T47D (cell line): ENCODE measurements around the gene MCM8.
A peak's percentile ranks its signal among the peaks of the same experiment; 100 is the strongest.

Experiments used
- DNase-seq, 2 experiments: peaks; one replicate each; pipeline versions ENCODE4 v3.0.0 to v3.0.0-alpha.2; 2011 to 2012; ENCODE audit warnings: low read depth in 1 of 2, low spot score in 1 of 2
- JUND ChIP-seq: IDR thresholded peaks from 2 replicates; pipeline ENCODE4 v1.6.1; 2012; ENCODE audit warnings: low read depth
- in situ Hi-C: cut with HindIII; loops from 2 replicates; pipeline ENCODE4 v1.10.0; 2016; ENCODE audit warnings: low sequenced_read_pairs, low pct_unique_long_range_greater_than_20kb

The MCM8 gene

DNA sequence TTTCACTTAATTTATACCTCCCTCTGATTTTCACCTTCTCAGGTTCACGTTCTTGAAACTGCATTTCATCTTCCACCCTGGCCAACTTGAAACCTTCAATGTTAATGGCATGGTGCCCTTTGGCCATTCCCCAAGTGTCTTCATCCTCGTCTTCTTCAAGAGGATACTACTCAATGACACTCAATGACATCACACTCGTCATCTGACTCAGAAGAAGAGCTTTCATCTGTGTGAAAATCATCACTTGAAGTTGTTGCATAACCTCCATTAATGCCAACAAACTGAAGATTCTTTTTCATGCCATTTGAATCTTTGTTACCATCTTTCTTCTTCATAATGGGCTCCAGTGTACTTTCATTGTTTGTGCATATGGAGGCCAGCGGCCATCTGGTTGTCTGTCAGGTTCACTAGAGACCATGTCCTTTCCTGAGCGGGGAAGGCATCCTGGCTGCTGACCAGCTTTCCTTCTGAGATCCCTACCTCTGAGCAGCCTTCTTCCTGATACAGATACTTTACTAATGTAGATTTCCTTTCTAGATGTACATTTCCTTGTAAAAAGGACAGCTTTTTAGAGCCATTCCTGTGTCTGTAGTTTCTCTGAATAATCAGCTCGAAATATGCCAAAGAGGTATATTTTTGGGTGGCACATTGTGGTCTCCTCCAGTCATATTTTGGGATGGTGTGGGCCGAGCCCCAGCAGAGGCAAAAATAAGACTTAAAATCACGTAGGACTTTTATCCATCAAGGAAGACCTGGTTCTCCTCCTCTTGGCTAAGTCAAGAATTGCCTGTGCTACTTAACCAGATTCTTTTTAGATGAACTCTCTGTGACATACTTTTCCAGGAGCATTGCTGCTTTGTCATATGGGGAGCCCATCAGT, 21.4 kb upstream of the MCM8 start:
- TF ChIP-seq JUND, result no peak
- in situ Hi-C loops, result no loop called here
- DNase-seq, result no peak

DNA sequence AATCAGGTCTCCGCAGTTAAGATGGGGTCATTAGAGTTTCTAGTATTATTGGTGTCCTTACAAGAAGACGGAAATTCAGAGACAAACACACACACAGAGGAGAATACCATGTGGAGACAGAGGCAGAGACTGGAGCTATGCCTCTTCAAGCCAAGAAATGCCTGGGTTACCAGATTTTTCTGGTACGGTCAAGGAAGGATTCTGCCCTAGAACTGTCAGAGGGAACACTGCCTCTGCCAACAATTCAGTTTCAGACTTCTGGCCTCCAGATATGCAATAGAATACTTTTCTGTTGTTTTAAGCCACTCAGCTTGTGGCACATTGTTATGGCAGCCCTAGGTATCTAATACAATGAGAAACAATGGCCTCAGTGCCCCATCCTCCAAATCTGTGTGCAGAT, 19.0 kb upstream of the MCM8 start:
- DNase-seq, result no peak
- in situ Hi-C loops, result no loop called here
- TF ChIP-seq JUND, result no peak

GRCh38 chr20:5932796-5933195, 17.7 kb upstream of the MCM8 start:
- in situ Hi-C loops, result no loop called here
- TF ChIP-seq JUND, result no peak
- no peak for DNase-seq

GRCh38 chr20:5933802-5934436, 16.5 kb upstream of the MCM8 start:
- peak; percentile 20 to 58 for DNase-seq
- in situ Hi-C loops, result no loop called here
- TF ChIP-seq JUND, result no peak

- no peak for TF ChIP-seq JUND
These were observed 15.1 kb upstream of the MCM8 start for GRCh38 chr20:5935384-5935783.

GRCh38 chr20:5936238-5936637, 14.2 kb upstream of the MCM8 start:
- in situ Hi-C loops, result no loop called here
- no peak for TF ChIP-seq JUND
- DNase-seq, result no peak

More at GRCh38 chr20:5935384-5935783, 15.1 kb upstream of the MCM8 start:
- DNase-seq, result no peak
- in situ Hi-C loops, result no loop called here

GRCh38 chr20:5938456-5939029, 11.9 kb upstream of the MCM8 start:
- in situ Hi-C loops, result no loop called here
- no peak for TF ChIP-seq JUND
- no peak for DNase-seq

- TF ChIP-seq JUND, result no peak
- DNase-seq, result no peak
- in situ Hi-C loops, result no loop called here
These were observed 4.5 kb upstream of the MCM8 start for GRCh38 chr20:5945963-5946362.

GRCh38 chr20:5947276-5947675, 3.2 kb upstream of the MCM8 start:
- TF ChIP-seq JUND, result no peak
- in situ Hi-C loops, result no loop called here
- no peak for DNase-seq

GRCh38 chr20:5949943-5950270, 545 bp upstream of the MCM8 start:
- DNase-seq, result peak in 1 of 2 experiments; percentile 5
- in situ Hi-C loops, result no loop called here
- TF ChIP-seq JUND, result no peak

DNA sequence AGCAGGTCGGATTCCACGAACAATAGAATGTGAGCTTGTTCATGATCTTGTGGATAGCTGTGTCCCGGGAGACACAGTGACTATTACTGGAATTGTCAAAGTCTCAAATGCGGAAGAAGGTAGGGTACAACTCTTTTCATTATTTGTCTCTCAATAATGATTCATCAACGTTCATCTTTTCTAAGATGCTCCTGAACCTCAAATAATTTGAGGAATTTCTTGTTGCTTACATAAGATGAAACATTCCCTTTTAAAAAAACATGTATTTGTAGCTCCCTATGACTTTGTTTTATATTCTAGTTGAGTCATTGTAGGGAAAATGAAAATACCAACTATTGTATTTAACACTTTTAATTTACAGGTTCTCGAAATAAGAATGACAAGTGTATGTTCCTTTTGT, 17.0 kb downstream of the MCM8 start:
- DNase-seq, result no peak
- no peak for TF ChIP-seq JUND
- in situ Hi-C loops, result no loop called here

- in situ Hi-C loops, result no loop called here
- no peak for DNase-seq
- no peak for TF ChIP-seq JUND
These were observed 18.0 kb downstream of the MCM8 start for GRCh38 chr20:5968462-5968861.

DNA sequence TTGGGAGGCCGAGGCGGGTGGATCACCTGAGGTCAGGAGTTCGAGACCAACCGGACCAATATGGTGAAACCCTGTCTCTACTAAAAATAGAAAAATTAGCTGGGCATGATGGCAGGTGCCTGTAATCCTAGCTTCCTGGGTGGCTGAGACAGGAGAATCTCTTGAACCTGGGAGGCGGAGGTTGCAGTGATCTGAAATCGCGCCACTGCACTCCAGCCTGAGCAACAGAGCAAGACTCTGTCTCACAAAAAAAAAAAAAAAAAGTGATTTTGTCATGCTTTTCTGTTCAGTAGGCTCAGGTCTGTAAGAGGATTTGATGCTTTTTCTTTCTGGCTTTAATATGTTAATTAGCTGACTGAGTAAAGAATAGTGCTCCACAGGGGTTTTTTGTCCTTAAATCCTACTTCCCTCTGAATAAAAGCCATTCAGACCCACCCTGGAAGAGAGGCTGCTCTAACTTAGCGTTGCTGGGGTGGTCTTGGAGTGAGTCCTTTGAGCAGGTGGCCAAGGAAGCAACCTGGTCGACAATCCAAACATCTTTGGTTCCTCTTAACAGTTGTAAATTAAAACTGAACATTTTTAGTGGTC, 19.0 kb downstream of the MCM8 start:
- in situ Hi-C loops, result no loop called here
- no peak for TF ChIP-seq JUND
- no peak for DNase-seq

- in situ Hi-C loops, result no loop called here
- no peak for TF ChIP-seq JUND
These were observed 19.5 kb downstream of the MCM8 start for GRCh38 chr20:5969940-5970339.

More at GRCh38 chr20:5969940-5970339, 19.5 kb downstream of the MCM8 start:
- no peak for DNase-seq
